ENCODE data around the gene SCTR.

The SCTR gene

GRCh38 chr2:119433636-119434327 is 90.5 kb downstream of the SCTR start:
- Histone ChIP-seq H3K27me3 (peaks cover 0 to 26% (median 14%) of the 10 kb centered on the region in 11 experiments; a peak in 16 of 22 replicates), H3K4me1 (peaks cover 21 to 57% (median 32%) of the 10 kb centered on the region in 10 experiments), H3K4me2 (peak overlapping the region in 3 of 11 experiments; percentile 88 to 99 (median 97); a peak in 7 of 22 replicates), H3K4me3 (peak overlapping the region in 3 of 10 experiments; percentile 70 to 79 (median 70); a peak in 4 of 20 replicates), H3K36me3 (peaks cover 0 to 45% (median 0%) of the 10 kb centered on the region in 11 experiments; a peak in 5 of 22 replicates), H3K9me3 (replicated peaks in 1 of 11) (no peaks in the 10 kb centered on the region), H3K27ac (no peak overlapping the region), H4K20me1 (peaks cover 8 to 67% (median 18%) of the 10 kb centered on the region in 11 experiments; a peak in 15 of 22 replicates), H3K9ac (peak overlapping the region in 2 of 11 experiments; percentile 95 to 97; a peak in 4 of 22 replicates)
- TF ChIP-seq Cebpa-rat (IDR thresholded peaks at IDR 0.05) = no peak

- TF ChIP-seq Cebpa-rat (IDR thresholded peaks at IDR 0.05) = no peak
- H3K9me3 ChIP-seq (replicated peaks in 1 of 11) = no peaks in the 10 kb centered on the region
- H3K4me3 ChIP-seq = peak overlapping the region in 4 of 10 experiments; percentile 70 to 79 (median 70); a peak in 7 of 20 replicates
- H3K4me2 ChIP-seq = peak overlapping the region; percentile 78 to 99 (median 95)
- peaks cover 21 to 65% (median 32%) of the 10 kb centered on the region in 10 experiments for H3K4me1 ChIP-seq
- peaks cover 0 to 37% (median 0%) of the 10 kb centered on the region in 11 experiments; a peak in 5 of 22 replicates for H3K36me3 ChIP-seq
- H3K27ac ChIP-seq = peak overlapping the region in 3 of 11 experiments; percentile 93 to 97 (median 94); a peak in 4 of 22 replicates
- H3K27me3 ChIP-seq = peaks cover 0 to 26% (median 14%) of the 10 kb centered on the region in 11 experiments; a peak in 16 of 22 replicates
- peaks cover 8 to 59% (median 18%) of the 10 kb centered on the region in 11 experiments; a peak in 15 of 22 replicates for H4K20me1 ChIP-seq
- peak overlapping the region in 3 of 11 experiments; percentile 88 to 97 (median 95); a peak in 6 of 22 replicates for H3K9ac ChIP-seq
These were observed 91.3 kb downstream of the SCTR start for GRCh38 chr2:119432851-119433522.

DNA sequence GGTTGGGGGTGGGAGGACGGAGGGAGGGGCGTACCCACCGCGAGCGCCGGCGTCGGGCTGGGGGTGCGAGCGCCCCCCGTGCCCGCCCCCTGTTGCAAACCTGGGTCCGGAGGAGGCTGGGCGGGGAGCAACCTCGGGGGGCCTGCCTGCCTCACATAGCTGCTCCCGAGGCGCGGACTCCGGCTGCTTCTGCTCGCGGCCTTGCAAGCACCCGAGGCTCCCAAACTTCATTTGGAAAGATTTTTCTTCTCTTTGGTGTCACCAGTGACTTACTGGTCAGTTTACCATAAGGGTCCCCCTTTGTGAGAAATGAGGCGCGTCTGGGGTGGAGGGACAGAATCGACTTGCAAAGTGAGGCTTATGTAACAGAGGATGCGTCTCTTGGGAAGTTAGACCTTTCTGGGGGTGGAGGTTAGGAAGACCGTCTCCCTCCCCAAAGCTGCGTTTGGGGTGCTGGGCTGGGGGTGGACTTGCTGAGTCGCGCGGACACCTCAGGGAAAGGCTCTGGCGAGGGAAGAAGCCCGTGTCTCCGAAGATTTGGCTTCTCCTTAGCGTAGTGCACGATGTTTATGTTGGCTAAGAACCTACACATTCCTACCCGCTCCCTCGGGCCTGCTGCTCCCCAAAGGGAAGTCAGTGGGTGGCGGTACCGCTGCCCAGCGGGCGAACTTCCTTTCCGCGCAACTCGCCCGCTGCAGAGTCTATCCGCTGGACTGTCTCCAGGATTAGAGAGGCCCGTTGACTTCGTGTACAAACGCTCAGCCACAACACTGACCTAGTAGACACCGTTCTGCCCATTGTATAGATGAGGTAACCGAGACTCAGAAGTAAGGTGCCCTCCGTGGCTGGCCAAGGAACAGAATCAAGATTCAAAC is 92.1 kb downstream of the SCTR start:
- H3K4me2 ChIP-seq = peak overlapping the region; percentile 78 to 99 (median 95)
- TF ChIP-seq Cebpa-rat (IDR thresholded peaks at IDR 0.05) = no peak
- peak overlapping the region in 6 of 11 experiments; percentile 35 to 97 (median 75); a peak in 10 of 22 replicates for H3K27ac ChIP-seq
- peaks cover 8 to 51% (median 18%) of the 10 kb centered on the region in 11 experiments; a peak in 15 of 22 replicates for H4K20me1 ChIP-seq
- peaks cover 0 to 26% (median 14%) of the 10 kb centered on the region in 11 experiments; a peak in 16 of 22 replicates for H3K27me3 ChIP-seq
- no peaks in the 10 kb centered on the region for H3K9me3 ChIP-seq (replicated peaks in 1 of 11)
- H3K4me3 ChIP-seq = peak overlapping the region; percentile 53 to 79 (median 61)
- peaks cover 0 to 29% (median 0%) of the 10 kb centered on the region in 11 experiments; a peak in 5 of 22 replicates for H3K36me3 ChIP-seq
- H3K4me1 ChIP-seq = peaks cover 21 to 73% (median 32%) of the 10 kb centered on the region in 10 experiments
- peak overlapping the region in 10 of 11 experiments; percentile 45 to 97 (median 74); a peak in 20 of 22 replicates for H3K9ac ChIP-seq

GRCh38 chr2:119431155-119431975 is 92.9 kb downstream of the SCTR start, which contains the start of gene TMEM37:
TSS of gene TMEM37 (plus strand) at chr2:119431854. CDS start at chr2:119431904, 50 bp downstream.
- Histone ChIP-seq H3K4me2 (peak within 1 kb of the TSS; percentile 78 to 99 (median 95)), H3K27ac (peak within 1 kb of the TSS; percentile 50 to 97 (median 71); a peak in 21 of 22 replicates), H3K27me3 (peaks cover 0 to 26% (median 14%) of the 10 kb centered on the region in 11 experiments; a peak in 16 of 22 replicates), H3K4me1 (peaks cover 21 to 81% (median 32%) of the 10 kb centered on the region in 10 experiments), H4K20me1 (peaks cover 8 to 43% (median 18%) of the 10 kb centered on the region in 11 experiments; a peak in 15 of 22 replicates), H3K9ac (peak within 1 kb of the TSS; percentile 56 to 97 (median 76); a peak in 21 of 22 replicates), H3K9me3 (replicated peaks in 1 of 11) (no peaks in the 10 kb centered on the region), H3K36me3 (peaks cover 0 to 21% (median 0%) of the 10 kb centered on the region in 11 experiments; a peak in 4 of 22 replicates), H3K4me3 (peak within 1 kb of the TSS; percentile 53 to 79 (median 61))
- no peak for TF ChIP-seq Cebpa-rat (IDR thresholded peaks at IDR 0.05)

GRCh38 chr2:119430023-119430498 is 94.2 kb downstream of the SCTR start:
- Histone ChIP-seq H3K27me3 (peaks cover 0 to 26% (median 14%) of the 10 kb centered on the region in 11 experiments; a peak in 16 of 22 replicates), H3K4me2 (peak overlapping the region; percentile 78 to 99 (median 93); a peak in 20 of 22 replicates), H3K27ac (peak overlapping the region in 5 of 11 experiments; percentile 68 to 97 (median 93); a peak in 7 of 22 replicates), H3K4me1 (peaks cover 21 to 82% (median 36%) of the 10 kb centered on the region in 10 experiments), H3K9ac (peak overlapping the region in 4 of 11 experiments; percentile 10 to 97 (median 92); a peak in 6 of 22 replicates), H4K20me1 (peaks cover 8 to 29% (median 18%) of the 10 kb centered on the region in 11 experiments; a peak in 15 of 22 replicates), H3K9me3 (replicated peaks in 1 of 11) (no peaks in the 10 kb centered on the region), H3K4me3 (peak overlapping the region in 3 of 10 experiments; percentile 70 to 79 (median 70); a peak in 3 of 20 replicates), H3K36me3 (peaks cover 0 to 8% (median 0%) of the 10 kb centered on the region in 11 experiments; a peak in 2 of 22 replicates)
- TF ChIP-seq Cebpa-rat (IDR thresholded peaks at IDR 0.05) = no peak

GRCh38 chr2:119429225-119429981 is 94.9 kb downstream of the SCTR start:
- Histone ChIP-seq H3K4me1 (peaks cover 21 to 75% (median 36%) of the 10 kb centered on the region in 10 experiments), H3K4me3 (0 out of 20 replicates have a peak overlapping the region, but pooled peaks of 1 of the 10 experiments have one; percentile 70), H4K20me1 (peaks cover 5 to 23% (median 17%) of the 10 kb centered on the region in 11 experiments; a peak in 15 of 22 replicates), H3K27ac (peak overlapping the region in 4 of 11 experiments; percentile 82 to 97 (median 94); a peak in 7 of 22 replicates), H3K36me3 (peaks cover 0 to 3% (median 0%) of the 10 kb centered on the region in 11 experiments; a peak in 2 of 22 replicates), H3K4me2 (peak overlapping the region in 8 of 11 experiments; percentile 78 to 97 (median 94); a peak in 14 of 22 replicates), H3K27me3 (peaks cover 0 to 26% (median 14%) of the 10 kb centered on the region in 11 experiments; a peak in 16 of 22 replicates), H3K9ac (peak overlapping the region in 4 of 11 experiments; percentile 10 to 97 (median 92); a peak in 6 of 22 replicates), H3K9me3 (replicated peaks in 1 of 11) (no peaks in the 10 kb centered on the region)
- TF ChIP-seq Cebpa-rat (IDR thresholded peaks at IDR 0.05) = no peak
